Heart left ventricle (tissue), 16 donors: ENCODE results near the gene MCF2L. TPM values are rescaled to one million over a fixed set of nuclear protein-coding genes. Genes with fewer than 3 reads are reported as not detected.

Experiments
- ATAC-seq, 4 donors: fragments of 200-7000 bp; cut with Tn5 transposase; one replicate each; pipeline ENCODE4 v1.9.1; 2020 to 2022; ENCODE audit warnings: moderate library complexity in 4 of 4, mild to moderate bottlenecking in 3 of 4, moderate number of reproducible peaks in 1 of 4
- DNase-seq, 5 donors: peaks; one replicate each; pipeline ENCODE4 v3.0.0-alpha.2; 2020
- H3K27ac ChIP-seq, 12 donors: fragments of 200-600 bp; sonication (generic) in 4 of 12; one replicate each; pipeline versions ENCODE4 v1.5.0 to v1.8.0; 2016 to 2022; ENCODE audit warnings: mild to moderate bottlenecking in 2 of 12
- H3K27me3 ChIP-seq, 9 donors: fragments of 200-600 bp; sonication (generic) in 2 of 9; one replicate each; pipeline versions ENCODE4 v1.5.1 to v1.8.0; 2016 to 2022; ENCODE audit warnings: mild to moderate bottlenecking in 3 of 9
- H3K36me3 ChIP-seq, 9 donors: fragments of 200-600 bp; sonication (generic) in 2 of 9; one replicate each; pipeline versions ENCODE4 v1.5.0 to v1.8.0; 2018 to 2022; ENCODE audit warnings: mild to moderate bottlenecking in 2 of 9
- H3K4me1 ChIP-seq, 12 donors: fragments of 200-600 bp; sonication (generic) in 4 of 12; one replicate each; pipeline versions ENCODE4 v1.5.0 to v1.8.0; 2016 to 2022; ENCODE audit warnings: mild to moderate bottlenecking in 3 of 12
- H3K4me3 ChIP-seq, 12 donors: fragments of 200-600 bp; sonication (generic) in 4 of 12; one replicate each; pipeline versions ENCODE4 v1.5.0 to v1.8.0; 2017 to 2022; ENCODE audit warnings: mild to moderate bottlenecking in 9 of 12, moderate library complexity in 4 of 12
- H3K9me3 ChIP-seq, 12 donors: fragments of 200-600 bp; sonication (generic) in 4 of 12; one replicate each; pipeline versions ENCODE4 v1.5.0 to v1.8.0; 2016 to 2022; ENCODE audit warnings: mild to moderate bottlenecking in 1 of 12
- CTCF ChIP-seq, 12 donors: fragments of 200-600 bp; sonication (generic) in 4 of 12; IDR thresholded peaks; one replicate each; pipeline versions ENCODE4 v1.5.0 to v1.8.0; 2018 to 2022; ENCODE audit warnings: antibody characterized with exemption in 12 of 12, mild to moderate bottlenecking in 5 of 12
- POLR2A ChIP-seq, 2 donors: fragments of 450-650 bp; IDR thresholded peaks; one replicate each; pipeline ENCODE4 v1.6.1; 2017; ENCODE audit warnings: antibody characterized with exemption in 2 of 2, mild to moderate bottlenecking in 2 of 2, moderate library complexity in 2 of 2
- WGBS, 4 donors: extraction: QIAGEN DNeasy Blood & Tissue Kit in 2 of 4; methylation state at CpG; one replicate each; pipeline versions ENCODE4 v1.1.5 to v1.1.7; 2013 to 2018; 5-methylcytosine and 5-hydroxymethylcytosine counted together
- intact Hi-C, 10 donors: fragments of 100-400 bp; cut with DNase I; formaldehyde crosslinking; loops; one replicate each; pipeline versions ENCODE4 v1.11.1 to v1.14.2; 2022
- polyA plus RNA-seq, 2 donors: library from polyadenylated mRNA; stranded (reverse); fragments of 200-250 nt; gene quantifications; one replicate each; pipeline ENCODE4 v1.2.3, GENCODE V29; 2013
- total RNA-seq, 9 donors: library from RNA; depleted of rRNA in 2 of 9; stranded (reverse); fragments of >200 nt in 2 of 9; fragmentation: NEBNext Ultra II Directional in 3 of 9; extraction: Animal tissue kit (Norgen Biotek cat#: 25700) in 3 of 9; gene quantifications; one replicate each; pipeline versions ENCODE4 v1.1.0 to v1.2.4, GENCODE V29; 2016 to 2023
- donor health status: ischemic (EF 13 %, LVEDD 7.1; RV severe dilation, severe dysfunction).
- donor health status: healthy with polysubstance abuse.
- donor health status: DM: no; HTN: yes; CAD: no.
- donor health status: DM: no; HTN: no; CAD: no.
- donor health status: ischemic (EF 25% LVEDD 6.9; RV normal size, moderate dysfunction).
- donor health status: ischemic (EF 25% LVEDD 5.7; RV mildly dilated, moderate dysfunction).
- donor health status: healthy.
- donor health status: DM: yes; HTN: yes; CAD: no.
- donor health status: ischemic (EF 35%, LVEDD 5.7; RV mildly dilated, moderate dysfunction).
- donor health status: nonischemic (EF 11% LVEDD 7.7; RV severe dilation, severe dysfunction).
- donor health status: DM: yes; HTN: yes; CAD: no.
- donor health status: PGD.
- donor health status: ischemic (EF 29% LVEDD 5.4; RV normal size, mild dysfunction).
- donor health status: nonischemic (EF 23%, LVEDD 6.1; RV moderate dilation, normal function).

The MCF2L gene
- total and polyA plus RNA-seq, 11 donors: 26.0 to 61.0 (median 42.7) TPM

GRCh38 chr13:112947796-112948195, 21.2 kb upstream of the MCF2L start:
- Histone ChIP-seq H3K4me3 (no peak overlapping the region), H3K27me3 (peaks cover 0 to 11% (median 0%) of the 10 kb centered on the region in 9 donors), H3K9me3 (no peaks in the 10 kb centered on the region), H3K27ac (no peak overlapping the region), H3K36me3 (no peaks in the 10 kb centered on the region), H3K4me1 (peaks cover 0 to 14% (median 4%) of the 10 kb centered on the region in 12 donors)
- DNase-seq (no peak), ATAC-seq (no peak)
- WGBS, 4 donors: 89 to 94% (median 92%) methylated on average over 2 to 4 of the region's 4 CpGs
- no peak for TF ChIP-seq CTCF (IDR thresholded peaks at IDR 0.05)
- intact Hi-C loops: loop anchor here in 9 of 10 donors (5.0 to 10.0 kb wide), 4 partner anchors 57 to 447 kb away; no protein-coding TSS in a partner anchor

GRCh38 chr13:112951674-112952371, 17.2 kb upstream of the MCF2L start:
- Histone ChIP-seq H3K36me3 (no peaks in the 10 kb centered on the region), H3K4me1 (no peaks in the 10 kb centered on the region), H3K27ac (no peak overlapping the region), H3K4me3 (no peak overlapping the region), H3K27me3 (peaks cover 0 to 3% (median 0%) of the 10 kb centered on the region in 9 donors), H3K9me3 (no peaks in the 10 kb centered on the region)
- ATAC-seq: no peak
- TF ChIP-seq POLR2A (IDR thresholded peaks at IDR 0.05): no peak
- no peak for TF ChIP-seq CTCF (IDR thresholded peaks at IDR 0.05)
- DNase-seq: no peak
- 70 to 80% (median 79%) methylated on average over 9 of the region's 9 CpGs for WGBS, 4 donors
- intact Hi-C loops: loop anchor here in 2 of 10 donors (5.0 kb wide), 2 partner anchors 70 to 80 kb away; no protein-coding TSS in a partner anchor

- H3K36me3 ChIP-seq: no peaks in the 10 kb centered on the region
- WGBS, 4 donors: 74 to 83% (median 79%) methylated on average over 16 to 17 of the region's 17 CpGs
- DNase-seq (no peak), ATAC-seq (peak in 1 of 4 donors; percentile 56)
- H3K4me1 ChIP-seq: peaks cover 0 to 6% (median 1%) of the 10 kb centered on the region in 12 donors
- H3K27me3 ChIP-seq: peaks cover 0 to 3% (median 0%) of the 10 kb centered on the region in 9 donors
- intact Hi-C loops: loop anchor here in 2 of 10 donors (5.0 kb wide), 2 partner anchors 69 to 79 kb away; no protein-coding TSS in a partner anchor
- H3K4me3 ChIP-seq: no peak overlapping the region
- TF ChIP-seq POLR2A (IDR thresholded peaks at IDR 0.05) (no peak), CTCF (IDR thresholded peaks at IDR 0.05) (no peak)
- no peaks in the 10 kb centered on the region for H3K9me3 ChIP-seq
- no peak overlapping the region for H3K27ac ChIP-seq
Measured at GRCh38 chr13:112952759-112953551, 16.1 kb upstream of the MCF2L start.
